ENCODE measurements around the gene PKIG. TPM values are rescaled to one million over a fixed set of nuclear protein-coding genes. Genes with fewer than 3 reads are reported as not detected.
A peak's percentile ranks its signal among the peaks of the same experiment; 100 is the strongest.
"Not testable (repeated sequence)": the region's sequence is repeated elsewhere in the genome, so short reads cannot be mapped to it uniquely, and the experiment has no call there.

PKIG gene
- total RNA-seq, 2 experiments from 2014 or later = 31.7 to 46.9 TPM

DNA sequence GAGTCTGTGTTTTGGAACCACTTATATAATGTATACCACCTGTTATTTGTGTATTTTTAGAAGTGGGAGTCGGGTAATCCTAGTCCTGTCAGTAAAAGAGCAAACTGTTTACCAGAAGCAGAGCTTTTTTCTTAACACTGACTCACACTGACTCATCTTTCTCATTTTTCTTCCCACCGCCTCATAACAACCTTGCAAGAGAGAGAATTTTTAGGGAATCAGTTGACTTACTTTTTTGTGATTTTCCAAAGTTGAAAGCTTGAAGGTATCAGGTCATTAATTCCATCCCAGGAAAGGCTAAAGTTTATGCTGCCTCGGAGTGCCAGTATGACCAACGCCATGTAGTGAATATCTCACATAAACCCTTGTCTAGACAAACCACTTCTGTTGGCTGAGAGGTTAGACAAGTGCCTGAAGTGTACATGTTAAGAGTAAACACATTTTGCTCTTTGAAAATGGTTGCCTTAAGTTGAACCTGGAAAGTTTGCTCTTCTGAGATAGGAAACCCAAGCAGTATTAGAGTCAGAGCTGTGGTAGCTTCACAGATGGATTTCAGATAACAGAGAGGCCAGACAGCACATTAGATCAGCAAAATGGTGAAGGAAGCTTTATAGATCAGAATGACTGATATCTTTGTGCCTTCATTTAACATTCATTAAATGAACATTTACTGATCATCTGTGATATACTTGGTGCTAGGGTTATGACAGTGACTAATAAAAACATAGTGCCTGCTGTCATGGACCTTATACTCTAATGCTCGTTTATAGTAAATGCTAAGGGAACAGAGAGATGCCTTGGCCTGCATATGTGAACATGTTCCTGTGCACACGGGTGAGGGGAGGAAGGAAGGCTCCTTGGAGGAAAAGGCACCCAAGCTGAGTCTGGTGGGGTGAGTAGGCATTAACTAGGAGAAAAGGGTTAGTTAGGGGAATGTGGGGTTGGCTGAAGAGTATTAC lies 29.1 kb upstream of the PKIG start:
- Histone ChIP-seq H3K9me2 (ENCODE audit: insufficient read depth, low read length) (no peaks in the 10 kb centered on the region), H3K36me3 (ENCODE audit: insufficient read depth, low read length) (no peaks in the 10 kb centered on the region), H3K79me2 (ENCODE audit: insufficient read depth, low read depth, low read length) (no peaks in the 10 kb centered on the region), H3K9me3 (ENCODE audit: low read length) (no peaks in the 10 kb centered on the region), H4K20me1 (ENCODE audit: insufficient read depth, low read length) (no peaks in the 10 kb centered on the region), H3K27ac (ENCODE audit: low read depth, low read length, poor library complexity, severe bottlenecking) (no peak overlapping the region), H3K4me2 (ENCODE audit: low read length) (peak overlapping the region; percentile 15; the same call in 1 of the 2 replicates), H3K4me1 (ENCODE audit: insufficient read depth, low read length, poor library complexity, severe bottlenecking) (peaks cover 16% of the 10 kb centered on the region), H2AFZ (ENCODE audit: low read length) (peak overlapping the region; percentile 24), H3K4me3 (ENCODE audit: low read depth, low read length, poor library complexity, severe bottlenecking) (no peak overlapping the region)
- ChIA-PET CTCF (ENCODE audit: unreplicated experiment) (no interaction called here), POLR2A (interaction anchor here (1.1 kb wide), 1 partner anchor 11 kb away, joined by 3 read pairs; no protein-coding TSS in a partner anchor)
- intact Hi-C loops (cut with micrococcal nuclease; ENCODE audit: unreplicated experiment) = no loop called here
- BruUV-seq (replicated peaks) = no TSS peak
- DNase-seq (ENCODE audit: low spot score) = no peak
- no peak for TF ChIP-seq EZH2phosphoT487 (IDR thresholded peaks at IDR 0.05; ENCODE audit: borderline replicate concordance, low read depth, low read length)
- TF ChIP-seq, protein P1, sequence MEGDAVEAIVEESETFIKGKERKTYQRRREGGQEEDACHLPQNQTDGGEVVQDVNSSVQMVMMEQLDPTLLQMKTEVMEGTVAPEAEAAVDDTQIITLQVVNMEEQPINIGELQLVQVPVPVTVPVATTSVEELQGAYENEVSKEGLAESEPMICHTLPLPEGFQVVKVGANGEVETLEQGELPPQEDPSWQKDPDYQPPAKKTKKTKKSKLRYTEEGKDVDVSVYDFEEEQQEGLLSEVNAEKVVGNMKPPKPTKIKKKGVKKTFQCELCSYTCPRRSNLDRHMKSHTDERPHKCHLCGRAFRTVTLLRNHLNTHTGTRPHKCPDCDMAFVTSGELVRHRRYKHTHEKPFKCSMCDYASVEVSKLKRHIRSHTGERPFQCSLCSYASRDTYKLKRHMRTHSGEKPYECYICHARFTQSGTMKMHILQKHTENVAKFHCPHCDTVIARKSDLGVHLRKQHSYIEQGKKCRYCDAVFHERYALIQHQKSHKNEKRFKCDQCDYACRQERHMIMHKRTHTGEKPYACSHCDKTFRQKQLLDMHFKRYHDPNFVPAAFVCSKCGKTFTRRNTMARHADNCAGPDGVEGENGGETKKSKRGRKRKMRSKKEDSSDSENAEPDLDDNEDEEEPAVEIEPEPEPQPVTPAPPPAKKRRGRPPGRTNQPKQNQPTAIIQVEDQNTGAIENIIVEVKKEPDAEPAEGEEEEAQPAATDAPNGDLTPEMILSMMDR (conservative IDR thresholded peaks at IDR 0.05; ENCODE audit: low read length) = no peak

DNA sequence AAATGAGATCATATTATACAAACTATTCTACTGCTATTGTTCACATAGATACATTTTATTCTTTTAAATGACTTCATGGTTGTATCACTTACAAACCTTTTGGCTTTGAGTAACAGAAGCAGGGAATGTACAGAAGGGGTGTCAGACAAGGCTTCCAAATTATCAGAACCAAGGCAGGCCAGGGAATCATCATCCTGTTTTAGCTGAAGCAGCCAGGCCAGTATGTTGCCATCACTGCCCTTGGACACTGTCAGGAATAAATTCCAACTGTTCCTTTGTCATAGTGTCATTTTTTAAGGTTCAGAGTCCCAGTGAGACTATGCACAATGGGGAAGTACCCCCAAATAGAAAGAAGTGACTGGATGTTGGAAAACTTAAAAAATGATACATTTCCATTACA lies 23.1 kb upstream of the PKIG start:
- ChIA-PET CTCF (ENCODE audit: unreplicated experiment) (no interaction called here), POLR2A (interaction anchor here (1.4 to 2.2 kb wide), 2 partner anchors 10 to 14 kb away, joined by 4 to 6 read pairs; no protein-coding TSS in a partner anchor)
- DNase-seq (ENCODE audit: low spot score) = no peak
- Histone ChIP-seq H3K4me2 (ENCODE audit: low read length) (no peak overlapping the region), H4K20me1 (ENCODE audit: insufficient read depth, low read length) (no peaks in the 10 kb centered on the region), H3K4me1 (ENCODE audit: insufficient read depth, low read length, poor library complexity, severe bottlenecking) (peaks cover 10% of the 10 kb centered on the region), H3K4me3 (ENCODE audit: low read depth, low read length, poor library complexity, severe bottlenecking) (no peak overlapping the region), H3K79me2 (ENCODE audit: insufficient read depth, low read depth, low read length) (no peaks in the 10 kb centered on the region), H3K27ac (ENCODE audit: low read depth, low read length, poor library complexity, severe bottlenecking) (no peak overlapping the region), H3K36me3 (ENCODE audit: insufficient read depth, low read length) (no peaks in the 10 kb centered on the region), H3K9me2 (ENCODE audit: insufficient read depth, low read length) (no peaks in the 10 kb centered on the region), H2AFZ (ENCODE audit: low read length) (no peak overlapping the region), H3K9me3 (ENCODE audit: low read length) (no peaks in the 10 kb centered on the region)
- intact Hi-C loops (cut with micrococcal nuclease; ENCODE audit: unreplicated experiment) = no loop called here
- TF ChIP-seq, protein P1 (conservative IDR thresholded peaks at IDR 0.05; ENCODE audit: low read length) = no peak
- no peak for TF ChIP-seq EZH2phosphoT487 (IDR thresholded peaks at IDR 0.05; ENCODE audit: borderline replicate concordance, low read depth, low read length)
- no TSS peak for BruUV-seq (replicated peaks)

DNA sequence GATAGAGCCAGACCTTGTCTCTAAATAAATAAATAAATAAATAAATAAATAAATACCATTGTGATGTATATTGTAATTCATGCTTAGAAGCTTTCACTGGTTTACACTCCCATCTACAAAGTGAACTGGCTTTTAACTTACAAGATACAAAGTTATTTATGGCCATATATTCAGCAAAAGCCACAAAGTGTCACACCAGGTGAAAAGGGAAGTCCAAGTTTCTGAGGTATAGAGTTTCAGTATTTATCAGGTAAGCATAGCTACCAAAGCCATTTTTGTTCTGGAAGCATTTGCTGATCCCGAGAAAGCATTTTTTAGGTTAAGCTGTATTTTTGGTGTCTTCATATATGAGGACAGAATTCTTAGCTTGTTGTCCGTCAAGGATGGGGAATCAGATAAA lies 22.1 kb upstream of the PKIG start:
- H4K20me1 ChIP-seq (ENCODE audit: insufficient read depth, low read length) = no peaks in the 10 kb centered on the region
- H3K4me2 ChIP-seq (ENCODE audit: low read length) = peak overlapping the region; percentile 32; the same call in 1 of the 2 replicates
- ChIA-PET POLR2A (interaction anchor here (0.7 to 2.2 kb wide), 3 partner anchors 11 to 27 kb away, joined by 3 to 6 read pairs (median 4); no protein-coding TSS in a partner anchor), CTCF (ENCODE audit: unreplicated experiment) (no interaction called here)
- H3K4me3 ChIP-seq (ENCODE audit: low read depth, low read length, poor library complexity, severe bottlenecking) = no peak overlapping the region
- no TSS peak for BruUV-seq (replicated peaks)
- no peak for TF ChIP-seq EZH2phosphoT487 (IDR thresholded peaks at IDR 0.05; ENCODE audit: borderline replicate concordance, low read depth, low read length)
- TF ChIP-seq, protein P1 (conservative IDR thresholded peaks at IDR 0.05; ENCODE audit: low read length) = no peak
- no peaks in the 10 kb centered on the region for H3K36me3 ChIP-seq (ENCODE audit: insufficient read depth, low read length)
- no peak overlapping the region for H3K27ac ChIP-seq (ENCODE audit: low read depth, low read length, poor library complexity, severe bottlenecking)
- no peak overlapping the region for H2AFZ ChIP-seq (ENCODE audit: low read length)
- intact Hi-C loops (cut with micrococcal nuclease; ENCODE audit: unreplicated experiment) = no loop called here
- DNase-seq (ENCODE audit: low spot score) = no peak
- peaks cover 10% of the 10 kb centered on the region for H3K4me1 ChIP-seq (ENCODE audit: insufficient read depth, low read length, poor library complexity, severe bottlenecking)
- H3K9me2 ChIP-seq (ENCODE audit: insufficient read depth, low read length) = no peaks in the 10 kb centered on the region
- no peaks in the 10 kb centered on the region for H3K79me2 ChIP-seq (ENCODE audit: insufficient read depth, low read depth, low read length)
- no peaks in the 10 kb centered on the region for H3K9me3 ChIP-seq (ENCODE audit: low read length)

DNA sequence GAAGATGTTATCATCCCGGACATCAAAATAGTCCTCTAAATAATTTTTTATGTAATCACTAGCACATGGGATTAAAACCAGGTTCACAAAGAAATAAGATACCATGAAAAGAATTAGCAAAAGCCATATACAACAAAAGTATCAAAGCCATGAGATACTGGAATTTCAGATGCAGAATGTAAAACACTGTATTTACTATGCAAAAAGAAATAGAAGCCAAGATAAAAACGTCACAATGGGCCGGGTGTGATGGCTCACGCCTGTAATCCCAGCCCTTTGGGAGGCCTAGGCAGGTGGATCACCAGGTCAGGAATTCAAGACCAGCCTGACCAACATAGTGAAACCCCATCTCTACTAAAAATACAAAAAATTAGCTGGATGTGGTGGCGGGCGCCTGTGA lies 21.6 kb upstream of the PKIG start:
- CTCF ChIA-PET (ENCODE audit: unreplicated experiment) = not testable (repeated sequence)

More for the DNA sequence above, 21.6 kb upstream of the PKIG start:
- H4K20me1 ChIP-seq (ENCODE audit: insufficient read depth, low read length); H2AFZ ChIP-seq (ENCODE audit: low read length); H3K79me2 ChIP-seq (ENCODE audit: insufficient read depth, low read depth, low read length); DNase-seq (ENCODE audit: low spot score); intact Hi-C loops (cut with micrococcal nuclease; ENCODE audit: unreplicated experiment); H3K4me1 ChIP-seq (ENCODE audit: insufficient read depth, low read length, poor library complexity, severe bottlenecking); H3K27ac ChIP-seq (ENCODE audit: low read depth, low read length, poor library complexity, severe bottlenecking); H3K4me3 ChIP-seq (ENCODE audit: low read depth, low read length, poor library complexity, severe bottlenecking); H3K9me2 ChIP-seq (ENCODE audit: insufficient read depth, low read length); H3K36me3 ChIP-seq (ENCODE audit: insufficient read depth, low read length); BruUV-seq (replicated peaks); H3K9me3 ChIP-seq (ENCODE audit: low read length): not testable (repeated sequence)
- H3K4me2 ChIP-seq (ENCODE audit: low read length) = peak overlapping the region; percentile 32; the same call in 1 of the 2 replicates
- POLR2A ChIA-PET = interaction anchor here (0.6 to 2.2 kb wide), 4 partner anchors 12 to 26 kb away, joined by 3 to 6 read pairs (median 4); no protein-coding TSS in a partner anchor

Data from OCI-LY7 (cell line).